Head of caudate nucleus (tissue), 42 donors: ENCODE results near the gene TCEA3.

Source experiments
- DNase-seq, 42 donors: peaks; one replicate each; pipeline versions ENCODE4 v3.0.0 to v3.0.0-alpha.2; 2020 to 2021; ENCODE audit warnings: mixed read lengths in 7 of 42
- intact Hi-C: fragments of 100-400 bp; cut with DNase I; formaldehyde crosslinking; loops from one replicate; pipeline ENCODE4 v1.15.0; 2022

TCEA3 gene

DNA sequence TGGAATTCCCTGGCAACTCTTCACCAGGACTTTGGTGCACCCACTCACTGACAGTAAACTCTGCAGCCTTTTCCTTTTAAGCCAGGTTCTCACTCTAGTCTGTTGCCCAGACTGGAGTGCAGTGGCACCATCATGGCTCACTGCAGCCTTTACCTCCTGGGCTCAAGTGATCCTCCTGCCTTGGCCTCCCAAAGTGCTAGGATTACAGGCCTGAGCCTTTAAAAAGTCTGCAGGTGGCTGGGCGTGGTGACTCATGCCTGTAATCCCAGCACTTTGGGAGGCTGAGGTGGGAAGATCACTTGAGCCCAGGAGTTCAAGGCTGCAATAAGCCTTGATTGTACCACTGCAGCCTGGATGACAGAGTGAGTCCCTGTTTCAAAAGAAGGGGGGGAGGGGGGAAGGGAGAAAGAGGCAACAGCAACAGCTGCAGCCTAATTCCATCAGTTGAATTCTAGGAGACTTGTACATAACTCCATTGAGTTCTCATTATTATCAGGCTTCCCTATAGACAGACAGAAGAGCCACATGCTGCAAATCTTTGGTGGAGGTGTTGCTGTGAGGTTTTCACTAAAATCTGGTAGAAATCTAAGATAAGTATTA is 72.4 kb downstream of the TCEA3 start:
- intact Hi-C loops: no loop called here
- no peak for DNase-seq

DNA sequence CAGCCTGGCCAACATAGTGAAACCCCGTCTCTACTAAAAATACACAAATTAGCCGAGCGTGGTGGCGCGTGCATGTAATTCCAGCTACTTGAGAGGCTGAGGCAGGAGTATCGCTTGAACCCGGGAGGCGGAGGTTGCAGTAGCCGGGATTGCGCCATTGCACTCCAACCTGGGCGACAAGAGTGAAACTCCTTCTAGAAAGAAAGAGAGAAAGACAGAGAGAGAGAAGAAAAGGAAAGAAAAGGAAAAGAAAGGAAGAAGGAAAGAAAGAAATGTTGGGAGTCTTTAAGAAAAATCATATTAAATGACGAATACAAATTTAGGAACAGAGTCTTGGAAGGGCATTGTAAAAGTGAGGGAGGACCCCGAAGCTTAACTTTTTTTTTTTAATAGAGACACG is 78.6 kb downstream of the TCEA3 start:
- no peak for DNase-seq
- intact Hi-C loops: no loop called here

DNA sequence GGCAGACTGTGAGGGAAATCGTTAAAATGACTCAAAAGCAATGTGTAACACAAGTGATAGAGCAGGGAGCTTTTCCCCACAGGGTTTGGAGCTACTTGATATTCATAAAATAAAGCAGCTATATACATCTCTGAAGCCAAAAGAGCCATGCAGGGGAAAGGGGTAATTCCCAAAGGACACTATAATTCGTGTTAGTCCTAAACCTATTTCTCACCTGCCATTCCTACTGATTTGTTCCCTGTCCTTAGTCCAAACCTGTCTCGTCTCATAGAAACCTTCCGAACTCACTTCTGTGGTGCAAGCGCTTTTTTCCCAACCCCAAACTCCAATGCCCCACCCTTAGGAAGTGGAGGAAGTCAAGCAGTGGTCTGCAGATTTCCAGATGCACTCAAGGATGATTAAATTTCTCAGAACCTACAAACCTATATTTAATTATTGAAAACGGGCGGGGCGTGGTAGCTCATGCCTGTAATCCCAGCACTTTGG is 79.5 kb downstream of the TCEA3 start:
- intact Hi-C loops: loop anchor here (1.0 kb wide), 1 partner anchor 23 kb away; no protein-coding TSS in a partner anchor
- DNase-seq: peak in 2 of 42 donors; percentile 5 to 10

DNA sequence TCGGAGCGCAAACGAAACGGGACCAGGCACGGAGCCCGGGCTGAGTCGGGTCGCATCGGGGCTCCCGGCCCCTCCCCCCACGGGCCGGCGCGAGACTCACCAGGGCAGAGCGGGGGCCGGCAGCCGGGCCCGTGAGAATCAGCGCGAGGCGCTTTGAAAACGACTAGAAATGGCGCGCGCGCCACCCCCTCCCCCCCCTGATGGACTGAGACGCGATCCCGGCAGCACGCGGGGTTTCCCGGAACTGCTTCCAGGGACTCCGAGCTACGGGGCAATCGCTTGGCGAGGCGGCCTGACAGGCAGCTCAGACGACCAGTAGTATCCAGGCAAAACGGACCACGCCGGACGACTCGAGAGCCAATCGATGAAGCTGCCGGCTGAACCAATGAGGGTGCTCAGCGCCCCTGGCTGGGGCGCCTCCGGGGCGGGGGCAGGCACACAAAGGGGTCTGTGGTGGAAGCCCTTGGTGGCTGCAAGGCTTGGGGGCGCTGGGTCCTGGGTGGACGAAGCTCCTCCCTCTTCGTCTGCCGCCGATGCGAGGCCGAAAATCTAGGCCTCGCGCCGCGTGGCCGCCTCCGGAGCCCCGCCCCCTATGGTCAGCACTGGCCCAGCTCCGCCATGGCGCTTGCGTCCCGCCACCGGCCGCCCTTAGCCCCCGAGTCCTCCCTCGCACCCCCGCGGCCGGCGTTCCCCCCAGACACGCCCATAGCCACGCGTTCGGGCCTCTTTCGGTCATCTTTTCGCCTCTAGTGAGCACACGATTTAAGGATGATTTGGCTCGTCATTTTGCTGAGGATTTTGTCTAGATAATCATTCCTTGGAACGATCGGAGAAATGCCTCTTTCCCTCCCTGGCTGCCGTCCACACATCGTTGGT is 80.2 kb downstream of the TCEA3 start, which contains the start of gene HNRNPR:
TSS of gene HNRNPR (minus strand) at position 174 of the 876 bp plus-strand sequence. CDS start 3,276 bp downstream, outside the sequence.
- intact Hi-C loops: loop anchor here (1.0 kb wide), 1 partner anchor 24 kb away; no protein-coding TSS in a partner anchor
- DNase-seq: peak; percentile 99 to 100 (median 100)

DNA sequence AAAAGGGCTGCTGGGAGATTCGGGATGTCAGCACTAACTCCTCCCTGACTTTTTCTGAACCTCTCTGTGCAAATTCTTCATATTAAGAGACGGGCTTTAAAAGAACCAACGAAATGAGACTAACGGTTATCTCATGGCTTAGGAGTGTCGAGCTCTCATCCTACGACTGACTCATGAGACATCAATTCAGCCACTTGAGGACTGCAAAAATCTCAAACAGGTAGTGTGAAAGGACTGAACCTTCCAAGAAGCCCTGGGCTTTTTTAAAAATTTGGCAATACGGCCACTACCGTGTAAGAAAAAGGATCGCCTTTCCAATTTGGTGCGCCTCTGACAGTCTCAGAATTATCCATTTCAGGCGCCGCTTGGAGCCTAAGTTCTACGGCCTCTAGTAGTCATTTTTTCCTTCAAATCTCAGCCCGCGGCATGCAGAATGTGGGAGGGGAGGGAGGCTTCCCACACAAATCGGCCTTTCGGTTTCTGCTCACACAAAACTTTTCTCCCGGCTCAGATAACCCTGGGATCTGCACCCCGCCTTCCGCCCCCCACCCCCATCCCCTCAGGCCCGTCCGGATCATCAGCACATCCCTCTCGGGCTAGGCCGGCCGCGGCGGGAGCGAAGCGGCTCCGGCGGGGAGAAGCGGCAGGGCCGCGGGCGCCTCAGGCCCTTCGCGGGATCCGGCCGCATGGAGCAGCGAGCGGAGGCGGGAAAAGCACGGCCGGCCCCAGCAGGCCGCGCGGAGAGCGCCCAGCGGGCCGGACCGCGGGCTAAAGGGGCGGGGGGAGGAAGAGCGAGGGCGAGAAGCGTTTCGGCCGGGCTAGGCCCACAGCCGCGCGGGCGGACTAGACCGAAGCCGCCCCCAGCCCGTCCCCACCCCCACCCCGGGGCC is 81.1 kb downstream of the TCEA3 start:
- intact Hi-C loops: loop anchor here (1.0 kb wide), 1 partner anchor 25 kb away; no protein-coding TSS in a partner anchor
- peak in 19 of 42 donors; percentile 5 to 54 (median 19) for DNase-seq

GRCh38 chr1:23341931-23342692 is 82.4 kb downstream of the TCEA3 start:
- intact Hi-C loops: no loop called here

GRCh38 chr1:23339632-23340031 is 84.9 kb downstream of the TCEA3 start:
- no peak for DNase-seq
- intact Hi-C loops: no loop called here

More at GRCh38 chr1:23341931-23342692, 82.4 kb downstream of the TCEA3 start:
- no peak for DNase-seq

DNA sequence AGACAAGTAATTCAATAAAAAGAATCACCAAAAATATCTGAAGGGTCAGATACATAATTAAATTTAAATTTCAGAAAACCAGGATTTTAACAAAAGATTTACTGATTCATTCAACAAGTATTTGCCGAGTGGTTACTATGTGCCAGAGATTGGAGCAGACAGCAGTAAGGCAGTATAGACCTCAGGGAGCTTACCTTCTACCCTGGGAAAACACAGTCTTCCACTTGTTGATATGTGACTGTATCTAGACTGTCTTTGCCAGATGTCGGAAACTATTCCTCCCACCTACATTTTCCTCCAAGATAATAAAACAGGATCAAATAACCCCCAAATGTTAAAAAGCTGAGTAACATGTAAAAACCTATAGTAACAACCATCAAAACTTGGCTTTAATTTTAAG is 86.7 kb downstream of the TCEA3 start:
- intact Hi-C loops: no loop called here
- no peak for DNase-seq

GRCh38 chr1:23331713-23332112 is 92.8 kb downstream of the TCEA3 start:
- no peak for DNase-seq
- intact Hi-C loops: no loop called here
